Measurements from ENCODE around the gene ERCC2.

Gene ERCC2

DNA sequence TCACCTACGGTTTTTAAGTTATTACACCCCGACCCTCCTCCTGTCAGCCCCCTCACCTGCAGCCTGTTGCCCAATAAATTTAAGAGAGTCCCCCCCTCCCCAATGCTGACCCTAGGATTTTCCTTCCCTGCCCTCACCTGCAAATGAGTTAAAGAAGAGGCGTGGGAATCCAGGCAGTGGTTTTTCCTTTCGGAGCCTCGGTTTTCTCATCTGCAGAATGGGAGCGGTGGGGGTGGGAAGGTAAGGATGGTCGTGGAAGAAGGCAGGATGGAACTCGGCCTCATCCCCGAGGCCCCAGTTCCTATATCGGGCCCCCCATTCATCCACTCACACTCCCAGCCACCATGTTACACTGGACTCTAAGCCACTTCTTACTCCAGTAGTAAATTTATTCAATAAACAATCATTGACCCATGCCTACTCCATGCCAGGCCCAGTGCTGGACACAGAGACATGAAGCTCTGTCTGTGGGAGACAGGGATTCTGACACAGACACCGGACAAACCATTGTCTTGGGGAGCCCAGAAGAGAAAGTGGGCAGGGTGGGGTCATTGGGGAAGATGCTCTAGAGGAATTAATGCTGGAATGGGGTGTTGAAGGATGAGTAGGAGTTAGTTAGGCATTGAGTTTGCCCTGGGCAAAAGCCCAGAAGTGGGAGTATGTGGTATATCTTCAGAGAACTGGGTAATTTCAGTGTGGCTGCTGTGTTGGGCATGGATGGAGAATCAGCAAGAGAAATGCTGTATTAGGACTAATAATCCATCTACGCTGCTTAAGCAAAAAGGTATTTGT, 66.9 kb downstream of the ERCC2 start:
- DNase-seq (ENCODE audit: low read depth) = no peak

DNA sequence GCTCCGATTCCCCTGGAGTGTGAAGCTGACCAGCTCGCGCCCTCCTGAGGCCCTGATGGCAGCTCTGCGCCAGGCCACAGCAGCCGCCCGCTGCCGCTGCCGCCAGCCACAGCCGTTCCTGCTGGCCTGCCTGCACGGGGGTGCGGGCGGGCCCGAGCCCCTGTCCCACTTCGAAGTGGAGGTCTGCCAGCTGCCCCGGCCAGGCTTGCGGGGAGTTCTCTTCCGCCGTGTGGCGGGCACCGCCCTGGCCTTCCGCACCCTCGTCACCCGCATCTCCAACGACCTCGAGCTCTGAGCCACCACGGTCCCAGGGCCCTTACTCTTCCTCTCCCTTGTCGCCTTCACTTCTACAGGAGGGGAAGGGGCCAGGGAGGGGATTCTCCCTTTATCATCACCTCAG, 68.0 kb downstream of the ERCC2 start:
- no peak for DNase-seq (ENCODE audit: low read depth)
